Upper lobe of left lung (tissue), 6 donors: ENCODE results near the gene DNAJC2. TPM values are rescaled to one million over a fixed set of nuclear protein-coding genes. Genes with fewer than 3 reads are reported as not detected.

ENCODE experiments used
- ATAC-seq, 2 donors: fragments of 200-7000 bp; cut with Tn5 transposase; one replicate each; pipeline ENCODE4 v1.9.1; 2022; ENCODE audit warnings: mild to moderate bottlenecking in 2 of 2, moderate library complexity in 2 of 2; ENCODE audit not compliant: low FRiP score in 2 of 2
- DNase-seq, 2 donors: peaks; one replicate each; pipeline ENCODE4 v3.0.0-alpha.2; 2019 to 2020
- H3K27ac ChIP-seq, 4 donors: fragments of 200-600 bp; sonication (generic); one replicate each; pipeline ENCODE4 v1.5.1; 2016 to 2019
- H3K27me3 ChIP-seq, 4 donors: fragments of 200-600 bp; sonication (generic); one replicate each; pipeline ENCODE4 v1.5.1; 2017 to 2019
- H3K36me3 ChIP-seq, 4 donors: fragments of 200-600 bp; sonication (generic); one replicate each; pipeline ENCODE4 v1.5.1; 2016 to 2019
- H3K4me1 ChIP-seq, 4 donors: fragments of 200-600 bp; sonication (generic); one replicate each; pipeline ENCODE4 v1.5.1; 2018 to 2019
- H3K4me3 ChIP-seq, 4 donors: fragments of 200-600 bp; sonication (generic); one replicate each; pipeline ENCODE4 v1.5.1; 2017 to 2019; ENCODE audit warnings: mild to moderate bottlenecking in 2 of 4, moderate library complexity in 1 of 4
- H3K9me3 ChIP-seq, 4 donors: fragments of 200-600 bp; sonication (generic); one replicate each; pipeline ENCODE4 v1.5.1; 2018 to 2019
- CTCF ChIP-seq, 6 experiments: fragments of 450-650 bp in 4 of 6; fragments of 200-600 bp in 2 of 6; sonication (generic) in 2 of 6; IDR thresholded peaks; one replicate each; pipeline ENCODE4 v1.5.1; 2016 to 2019; ENCODE audit warnings: antibody characterized with exemption in 6 of 6
- EP300 ChIP-seq, 4 donors: sonication (generic); formaldehyde crosslinking; IDR thresholded peaks; one replicate each; pipeline ENCODE4 v1.5.1; 2017; ENCODE audit warnings: antibody characterized with exemption in 4 of 4, control low read depth in 2 of 4
- POLR2A ChIP-seq, 4 donors: fragments of 450-650 bp; IDR thresholded peaks; one replicate each; pipeline ENCODE4 v1.5.1; 2016 to 2017; ENCODE audit warnings: antibody characterized with exemption in 4 of 4, mild to moderate bottlenecking in 2 of 4
- POLR2AphosphoS5 ChIP-seq, 2 donors: sonication (generic); formaldehyde crosslinking; IDR thresholded peaks; one replicate each; pipeline ENCODE4 v1.5.1; 2017; ENCODE audit warnings: antibody characterized with exemption in 2 of 2
- WGBS, 2 donors: methylation state at CpG; one replicate each; pipeline ENCODE4 v1.1.5; 2017 to 2018; 5-methylcytosine and 5-hydroxymethylcytosine counted together
- total RNA-seq, 6 donors: library from RNA; depleted of rRNA in 4 of 6; stranded (reverse); fragments of >200 nt in 4 of 6; gene quantifications; one replicate each; pipeline versions ENCODE4 v1.1.0 to v1.2.1, GENCODE V29; 2016 to 2021
- donor health status: DM: no; HTN: no; CAD: no; lungs with moderate emphysema.
- donor health status: DM: no; HTN: yes; CAD: no; lungs with severe emphysema.

Gene DNAJC2
- total RNA-seq, 6 donors from 2014 or later: 13.1 to 30.4 (median 16.6) TPM

DNA sequence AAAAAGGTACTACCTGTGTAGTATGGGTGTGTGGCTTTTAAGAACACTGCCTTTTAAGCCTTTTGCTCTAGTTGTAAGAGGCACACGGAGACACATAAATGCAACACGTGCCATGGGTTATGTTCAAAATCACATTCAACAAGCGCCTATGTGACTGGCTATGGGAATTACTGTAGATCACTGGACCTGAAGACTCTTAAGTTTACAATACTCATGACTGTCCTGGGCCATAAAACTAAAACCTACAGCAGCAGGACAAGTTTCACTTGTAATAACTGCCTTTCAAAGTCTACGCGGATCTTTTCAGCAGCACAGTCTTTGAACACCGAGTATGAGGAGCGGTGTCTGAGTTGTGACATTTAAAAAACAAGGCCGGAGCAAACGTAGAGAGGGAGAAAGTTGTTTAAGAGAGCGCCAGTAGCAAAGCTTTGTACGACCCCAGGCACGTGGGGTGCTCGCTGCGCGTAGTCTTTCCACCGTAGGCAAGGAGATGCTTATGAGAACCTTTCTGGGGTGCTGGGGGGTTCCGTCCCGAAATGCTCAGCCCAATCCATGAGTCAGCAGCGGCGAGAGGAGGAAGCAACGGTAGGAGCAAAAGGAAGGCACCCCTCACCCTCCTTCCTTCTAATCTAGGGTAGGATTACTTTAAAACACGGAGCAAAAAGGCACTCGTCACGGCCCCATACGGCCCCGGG, 662 bp downstream of the DNAJC2 start:
- H3K4me1 ChIP-seq: peaks cover 36 to 50% (median 41%) of the 10 kb centered on the region in 4 donors
- no peak for TF ChIP-seq POLR2A (IDR thresholded peaks at IDR 0.05)
- no peaks in the 10 kb centered on the region for H3K27me3 ChIP-seq
- peak overlapping the region; percentile 84 to 92 (median 90) for H3K27ac ChIP-seq
- 2% methylated on average over 23 to 26 of the region's 26 CpGs for WGBS, 2 donors
- peak in 1 of 2 donors; percentile 54 for DNase-seq
- H3K36me3 ChIP-seq: peaks cover 0 to 32% (median 14%) of the 10 kb centered on the region in 4 donors
- H3K4me3 ChIP-seq: peak overlapping the region; percentile 84 to 98 (median 96)
- no peaks in the 10 kb centered on the region for H3K9me3 ChIP-seq
- ATAC-seq: peak; percentile 39 to 60

- Histone ChIP-seq H3K4me3 (peak overlapping the region in 3 of 4 donors; percentile 84 to 98 (median 96)), H3K27me3 (no peaks in the 10 kb centered on the region), H3K9me3 (no peaks in the 10 kb centered on the region), H3K36me3 (peaks cover 0 to 38% (median 17%) of the 10 kb centered on the region in 4 donors), H3K27ac (peak overlapping the region in 2 of 4 donors; percentile 89 to 92), H3K4me1 (peaks cover 30 to 45% (median 35%) of the 10 kb centered on the region in 4 donors)
- ATAC-seq: no peak
- no peak for DNase-seq
- TF ChIP-seq POLR2AphosphoS5 (IDR thresholded peaks at IDR 0.05) (no peak), CTCF (IDR thresholded peaks at IDR 0.05) (no peak), EP300 (IDR thresholded peaks at IDR 0.05) (no peak), POLR2A (IDR thresholded peaks at IDR 0.05) (no peak)
Measured at GRCh38 chr7:103343332-103343731, 1.2 kb downstream of the DNAJC2 start.

- 58 to 71% methylated on average over 2 of the region's 2 CpGs for WGBS, 2 donors
- Histone ChIP-seq H3K27ac (no peak overlapping the region), H3K4me3 (no peak overlapping the region), H3K36me3 (peaks cover 7 to 55% (median 32%) of the 10 kb centered on the region in 4 donors), H3K4me1 (peaks cover 26 to 32% (median 30%) of the 10 kb centered on the region in 4 donors), H3K27me3 (no peaks in the 10 kb centered on the region), H3K9me3 (no peaks in the 10 kb centered on the region)
- TF ChIP-seq POLR2A (IDR thresholded peaks at IDR 0.05) (no peak), EP300 (IDR thresholded peaks at IDR 0.05) (no peak), CTCF (IDR thresholded peaks at IDR 0.05) (no peak), POLR2AphosphoS5 (IDR thresholded peaks at IDR 0.05) (no peak)
- DNase-seq (no peak), ATAC-seq (no peak)
Measured at GRCh38 chr7:103341466-103341865, 3.1 kb downstream of the DNAJC2 start.

- peaks cover 9 to 80% (median 49%) of the 10 kb centered on the region in 4 donors for H3K36me3 ChIP-seq
- WGBS, 2 donors: 91 to 98% methylated on average over 2 of the region's 2 CpGs
Measured at GRCh38 chr7:103338864-103339263, 5.7 kb downstream of the DNAJC2 start.

GRCh38 chr7:103336761-103337160, 7.8 kb downstream of the DNAJC2 start:
- Histone ChIP-seq H3K4me1 (peaks cover 3 to 9% (median 5%) of the 10 kb centered on the region in 4 donors), H3K27me3 (no peaks in the 10 kb centered on the region), H3K4me3 (no peak overlapping the region), H3K9me3 (no peaks in the 10 kb centered on the region), H3K27ac (no peak overlapping the region), H3K36me3 (peaks cover 9 to 91% (median 51%) of the 10 kb centered on the region in 4 donors)
- 78 to 89% methylated on average over 2 of the region's 2 CpGs for WGBS, 2 donors
- ATAC-seq (no peak), DNase-seq (no peak)
- no peak for TF ChIP-seq POLR2A (IDR thresholded peaks at IDR 0.05)

More at GRCh38 chr7:103338864-103339263, 5.7 kb downstream of the DNAJC2 start:
- no peak overlapping the region for H3K27ac ChIP-seq
- peaks cover 17 to 24% (median 22%) of the 10 kb centered on the region in 4 donors for H3K4me1 ChIP-seq
- H3K27me3 ChIP-seq: no peaks in the 10 kb centered on the region
- H3K9me3 ChIP-seq: no peaks in the 10 kb centered on the region
- TF ChIP-seq CTCF (IDR thresholded peaks at IDR 0.05) (no peak), POLR2AphosphoS5 (IDR thresholded peaks at IDR 0.05) (no peak), POLR2A (IDR thresholded peaks at IDR 0.05) (no peak), EP300 (IDR thresholded peaks at IDR 0.05) (no peak)
- H3K4me3 ChIP-seq: no peak overlapping the region
- DNase-seq: no peak
- no peak for ATAC-seq

DNA sequence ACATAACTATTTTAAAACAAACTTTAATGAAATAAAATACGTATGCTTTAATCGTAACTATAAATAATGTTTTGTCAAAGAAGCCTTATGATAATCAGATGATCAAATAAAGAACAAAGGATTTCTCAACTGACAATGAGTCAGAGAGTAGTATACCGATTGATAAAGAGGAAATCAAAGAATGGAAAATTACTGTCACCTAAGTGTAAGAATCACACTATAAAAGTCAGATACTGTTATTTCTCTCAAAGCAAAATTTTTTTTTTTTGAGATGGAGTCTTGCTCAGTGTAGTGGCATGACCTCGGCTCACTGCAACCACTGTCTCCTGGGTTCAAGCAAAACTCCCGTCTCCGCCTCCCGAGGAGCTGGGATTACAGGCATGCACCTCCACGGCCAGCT, 18.8 kb downstream of the DNAJC2 start:
- no peaks in the 10 kb centered on the region for H3K4me1 ChIP-seq
- ATAC-seq: no peak
- no peak for DNase-seq
- H3K4me3 ChIP-seq: no peak overlapping the region
- H3K27me3 ChIP-seq: no peaks in the 10 kb centered on the region
- no peaks in the 10 kb centered on the region for H3K9me3 ChIP-seq
- no peak overlapping the region for H3K27ac ChIP-seq
- peaks cover 29 to 76% (median 43%) of the 10 kb centered on the region in 4 donors for H3K36me3 ChIP-seq
- TF ChIP-seq EP300 (IDR thresholded peaks at IDR 0.05) (no peak), POLR2AphosphoS5 (IDR thresholded peaks at IDR 0.05) (no peak), POLR2A (IDR thresholded peaks at IDR 0.05) (no peak), CTCF (IDR thresholded peaks at IDR 0.05) (no peak)
- 93% methylated on average over 8 of the region's 8 CpGs for WGBS, 2 donors
